B cell (primary cell): Measurements from ENCODE around the gene IGLL5. TPM values are rescaled to one million over a fixed set of nuclear protein-coding genes. Genes with fewer than 3 reads are reported as not detected.

ENCODE experiments used
- ATAC-seq: fragments of 200-7000 bp; cut with Tn5 transposase; one replicate; pipeline ENCODE4 v1.10.0; 2021; ENCODE audit warnings: low read depth, mild to moderate bottlenecking, moderate number of reproducible peaks, moderate library complexity
- CTCF ChIA-PET: fragments of 350-600 bp; sonication (Branson Sonifier 250); formaldehyde crosslinking; loops from one replicate; lab custom pipeline; 2021; ENCODE audit warnings: antibody characterized with exemption, inconsistent platforms; lab: Charles Lee
- POLR2A ChIA-PET: fragments of 350-600 bp; sonication (Branson Sonifier 250); formaldehyde crosslinking; loops from one replicate; lab custom pipeline; 2021; ENCODE audit warnings: antibody characterized with exemption; lab: Charles Lee
- DNase-seq: peaks from one replicate; pipeline ENCODE4 v3.0.0; 2013
- H2AFZ ChIP-seq: 2 replicates; pipeline ENCODE4 v1.6.1; 2012; ENCODE audit warnings: mild to moderate bottlenecking, low read depth, low read length; ENCODE audit not compliant: insufficient read depth, poor library complexity, severe bottlenecking
- H3K27ac ChIP-seq, 2 donors: 1 replicate in 1 of 2; 2 replicates in 1 of 2; pipeline ENCODE4 v1.5.1; 2012 to 2013; ENCODE audit warnings: low read length in 2 of 2, mild to moderate bottlenecking in 2 of 2, moderate library complexity in 1 of 2
- H3K27me3 ChIP-seq, 4 experiments: fragments of 200-600 bp in 1 of 4; sonication (generic) in 1 of 4; replicated peaks in 1 of 4; 1 replicate in 2 of 4; 2 replicates in 2 of 4; pipeline versions ENCODE4 v1.6.1 to v1.7.0; 2013 to 2016; ENCODE audit warnings: low read length in 3 of 4, mild to moderate bottlenecking in 2 of 4, mixed read lengths in 1 of 4, moderate library complexity in 1 of 4; ENCODE audit not compliant: insufficient read depth in 4 of 4, control insufficient read depth in 3 of 4; ENCODE audit errors: control extremely low read depth in 1 of 4
- H3K36me3 ChIP-seq, 2 experiments: replicated peaks in 1 of 2; 1 replicate in 1 of 2; 2 replicates in 1 of 2; pipeline versions ENCODE4 v1.6.1 to v1.7.1; 2013; ENCODE audit warnings: low read length in 1 of 2; ENCODE audit not compliant: insufficient read depth in 2 of 2, control insufficient read depth in 1 of 2; ENCODE audit errors: control extremely low read depth in 1 of 2, extremely low read depth in 1 of 2
- H3K4me1 ChIP-seq, 2 donors: fragments of 200-600 bp in 1 of 2; sonication (generic) in 1 of 2; 1 replicate in 1 of 2; 2 replicates in 1 of 2; pipeline versions ENCODE4 v1.5.1 to v1.6.1; 2013 to 2017; ENCODE audit warnings: low read length in 2 of 2; ENCODE audit not compliant: control insufficient read depth in 2 of 2, insufficient read depth in 2 of 2
- H3K4me2 ChIP-seq: replicated peaks from 2 replicates; pipeline ENCODE3; 2012; ENCODE audit warnings: mild to moderate bottlenecking, low read depth, low read length; ENCODE audit not compliant: poor library complexity, severe bottlenecking
- H3K4me3 ChIP-seq, 5 experiments: fragments of 200-600 bp in 1 of 5; sonication (generic) in 1 of 5; 1 replicate in 3 of 5; 2 replicates in 2 of 5; pipeline versions ENCODE4 v1.5.1 to v1.7.0; 2011 to 2016; ENCODE audit warnings: low read length in 4 of 5, mild to moderate bottlenecking in 4 of 5, low read depth in 2 of 5, control low read depth in 1 of 5, moderate library complexity in 1 of 5; ENCODE audit not compliant: insufficient read depth in 1 of 5; ENCODE audit errors: control extremely low read depth in 1 of 5, extremely low read depth in 1 of 5
- H3K79me2 ChIP-seq: fragments of 200-600 bp; sonication (generic); one replicate; pipeline ENCODE4 v1.6.0; 2016; ENCODE audit warnings: low read length; ENCODE audit not compliant: control insufficient read depth, insufficient read depth
- H3K9ac ChIP-seq: fragments of 200-600 bp; sonication (generic); 2 replicates; pipeline ENCODE4 v1.6.1; 2017; ENCODE audit warnings: mild to moderate bottlenecking, low read length, moderate library complexity
- H3K9me3 ChIP-seq, 3 donors: one replicate each; pipeline versions ENCODE4 v1.6.1 to v1.7.1; 2013; ENCODE audit warnings: low read length in 2 of 3; ENCODE audit not compliant: control insufficient read depth in 2 of 3, insufficient read depth in 1 of 3; ENCODE audit errors: control extremely low read depth in 1 of 3
- H4K20me1 ChIP-seq: 2 replicates; pipeline ENCODE4 v1.6.0; 2012; ENCODE audit warnings: mild to moderate bottlenecking, low read length; ENCODE audit not compliant: insufficient read depth, control insufficient read depth, poor library complexity, severe bottlenecking
- H3K27ac Mint-ChIP-seq: one replicate; pipeline ENCODE4 v1.8.0; 2021; ENCODE audit warnings: mixed read lengths
- H3K27me3 Mint-ChIP-seq: one replicate; pipeline ENCODE4 v1.8.0; 2021; ENCODE audit warnings: mixed read lengths
- H3K4me1 Mint-ChIP-seq: one replicate; pipeline ENCODE4 v1.8.0; 2021; ENCODE audit warnings: mixed read lengths
- H3K4me3 Mint-ChIP-seq: one replicate; pipeline ENCODE4 v1.8.0; 2021; ENCODE audit warnings: mixed read lengths
- H3K9me3 Mint-ChIP-seq: one replicate; pipeline ENCODE4 v1.8.0; 2022; ENCODE audit warnings: mixed read lengths; ENCODE audit not compliant: insufficient read depth
- CTCF ChIP-seq: fragments of 200-600 bp; IDR thresholded peaks from one replicate; pipeline ENCODE4 v1.8.0; 2022; ENCODE audit warnings: antibody characterized with exemption, mild to moderate bottlenecking
- EZH2 ChIP-seq: IDR thresholded peaks from 2 replicates; pipeline ENCODE4 v1.6.1; 2012; ENCODE audit warnings: borderline replicate concordance, low read depth, mild to moderate bottlenecking, moderate library complexity, low read length; ENCODE audit not compliant: insufficient read depth, poor library complexity, severe bottlenecking
- WGBS: methylation state at CpG from one replicate; pipeline ENCODE4 v1.1.5; 2013; ENCODE audit warnings: missing lambda C conversion rate; ENCODE audit not compliant: insufficient coverage; 5-methylcytosine and 5-hydroxymethylcytosine counted together
- intact Hi-C: fragments of 100-400 bp; cut with micrococcal nuclease; formaldehyde crosslinking; loops from one replicate; pipeline ENCODE4 v1.10.0; 2022
- polyA plus RNA-seq: library from polyadenylated mRNA; depleted of rRNA; stranded (reverse); fragments of >200 nt; gene quantifications from 2 replicates; pipeline ENCODE4 v1.2.3, GENCODE V29; 2012
- total RNA-seq, 2 donors: library from RNA; stranded (reverse); fragments of 120-200 nt in 1 of 2; gene quantifications; 1 replicate in 1 of 2; 2 replicates in 1 of 2; pipeline versions ENCODE4 v1.2.3 to v1.2.4, GENCODE V29; 2013 to 2022

IGLL5 gene
- total and polyA plus RNA-seq, 2 donors (not counting 1 experiment from before 2014, with no cell fraction given), result 39.8 to 365 TPM

GRCh38 chr22:22851969-22852368 lies 35.6 kb upstream of the IGLL5 start:
- ChIA-PET CTCF (interaction anchor here (1.5 to 15.0 kb wide), 5 partner anchors 30 to 105 kb away, joined by 3 to 412 read pairs (median 91); partner anchors contain the start of gene IGLL5), POLR2A (no interaction called here)
- no peaks in the 10 kb centered on the region for H3K9me3 Mint-ChIP-seq
- no peak overlapping the region for H2AFZ ChIP-seq
- H3K36me3 ChIP-seq, result no peaks in the 10 kb centered on the region
- peaks cover 45 to 47% of the 10 kb centered on the region in 2 donors for H3K4me1 ChIP-seq
- TF ChIP-seq EZH2, result no peak
- no peak for TF ChIP-seq CTCF
- no peak overlapping the region for H3K4me2 ChIP-seq
- peaks cover 0 to 3% (median 0%) of the 10 kb centered on the region in 4 experiments for H3K27me3 ChIP-seq
- H3K79me2 ChIP-seq, result no peaks in the 10 kb centered on the region
- peaks cover 21% of the 10 kb centered on the region for H3K27me3 Mint-ChIP-seq
- H3K9ac ChIP-seq, result no peak overlapping the region
- H4K20me1 ChIP-seq, result no peaks in the 10 kb centered on the region
- no peak overlapping the region for H3K27ac Mint-ChIP-seq
- peaks cover 40% of the 10 kb centered on the region for H3K4me1 Mint-ChIP-seq
- no peak for ATAC-seq
- intact Hi-C loops, result loop anchor here (5.0 kb wide), 1 partner anchor 35 kb away; no protein-coding TSS in a partner anchor
- no peak overlapping the region for H3K27ac ChIP-seq
- DNase-seq, result no peak
- WGBS, result 97% methylated on average over 3 of the region's 5 CpGs
- peaks cover 0 to 58% (median 0%) of the 10 kb centered on the region in 3 donors for H3K9me3 ChIP-seq
- H3K4me3 Mint-ChIP-seq, result no peak overlapping the region
- H3K4me3 ChIP-seq, result no peak overlapping the region

- H4K20me1 ChIP-seq, result no peaks in the 10 kb centered on the region
- POLR2A ChIA-PET, result no interaction called here
- H2AFZ ChIP-seq, result no peak overlapping the region
- no peak overlapping the region for H3K9ac ChIP-seq
- 82% methylated on average over 2 of the region's 2 CpGs for WGBS
- peaks cover 0 to 3% (median 0%) of the 10 kb centered on the region in 4 experiments for H3K27me3 ChIP-seq
- intact Hi-C loops, result loop anchor here (5.0 kb wide), 1 partner anchor 36 kb away; no protein-coding TSS in a partner anchor
- H3K4me2 ChIP-seq, result no peak overlapping the region
- no peaks in the 10 kb centered on the region for H3K9me3 Mint-ChIP-seq
- CTCF ChIA-PET, result interaction anchor here (1.3 to 15.0 kb wide), 4 partner anchors 29 to 143 kb away, joined by 3 to 412 read pairs (median 228); partner anchors contain the start of gene IGLL5
- no peak overlapping the region for H3K27ac ChIP-seq
- peaks cover 0 to 56% (median 0%) of the 10 kb centered on the region in 3 donors for H3K9me3 ChIP-seq
- no peak overlapping the region for H3K27ac Mint-ChIP-seq
- H3K4me3 ChIP-seq, result no peak overlapping the region
- DNase-seq (no peak), ATAC-seq (no peak)
- H3K4me1 Mint-ChIP-seq, result peaks cover 46% of the 10 kb centered on the region
- no peaks in the 10 kb centered on the region for H3K79me2 ChIP-seq
- TF ChIP-seq CTCF (no peak), EZH2 (no peak)
- H3K36me3 ChIP-seq, result no peaks in the 10 kb centered on the region
- no peak overlapping the region for H3K4me3 Mint-ChIP-seq
- H3K27me3 Mint-ChIP-seq, result peaks cover 16% of the 10 kb centered on the region
- H3K4me1 ChIP-seq, result peaks cover 55 to 58% of the 10 kb centered on the region in 2 donors
Measured at GRCh38 chr22:22853713-22854112, 33.9 kb upstream of the IGLL5 start.
